GM19452 (cell line): ENCODE results near the gene ARFGAP1.
"Not testable (repeated sequence)": the region's sequence is repeated elsewhere in the genome, so short reads cannot be mapped to it uniquely, and the experiment has no call there.

Experiments used
- ATAC-seq: cut with Tn5 transposase; IDR thresholded peaks from one replicate; pipeline ENCODE4 v1.9.1; 2021; ENCODE audit not compliant: unreplicated experiment

The ARFGAP1 gene

GRCh38 chr20:63330940-63331339 lies 58.3 kb downstream of the ARFGAP1 start:
- ATAC-seq = no peak

GRCh38 chr20:63331741-63332400 lies 59.3 kb downstream of the ARFGAP1 start:
- no peak for ATAC-seq

- ATAC-seq = no peak
Observed at GRCh38 chr20:63332488-63333240, 60.1 kb downstream of the ARFGAP1 start.

DNA sequence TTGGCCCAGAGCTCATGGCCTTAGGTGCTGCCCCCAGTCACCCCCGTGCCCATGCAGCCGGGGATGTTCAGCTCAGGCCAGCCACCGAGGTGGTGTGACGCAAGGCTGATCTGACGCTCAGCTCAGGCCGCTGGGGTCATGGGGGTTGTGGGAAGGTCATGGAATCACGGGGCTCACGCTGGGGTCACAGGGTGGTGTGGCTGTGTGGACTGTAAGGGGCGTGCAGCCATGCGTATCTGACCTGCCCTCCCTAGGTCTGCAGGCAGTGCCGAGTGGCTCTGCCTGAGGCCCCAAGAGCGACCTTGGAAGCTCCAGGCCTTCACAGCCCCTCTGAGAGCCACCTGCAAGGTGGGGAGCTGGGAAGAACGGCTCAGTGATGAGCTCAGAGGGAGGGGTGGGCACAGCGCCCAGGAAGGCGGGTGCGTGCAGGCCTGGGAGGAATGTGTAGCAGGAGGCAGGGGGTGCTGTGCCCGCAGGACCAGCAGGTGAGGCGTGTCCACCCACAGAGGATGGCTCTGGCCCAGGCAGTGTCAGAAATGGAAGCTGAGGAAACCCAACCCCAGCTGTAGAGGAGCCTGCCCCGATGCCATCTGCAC lies 60.7 kb downstream of the ARFGAP1 start:
- ATAC-seq = no peak

DNA sequence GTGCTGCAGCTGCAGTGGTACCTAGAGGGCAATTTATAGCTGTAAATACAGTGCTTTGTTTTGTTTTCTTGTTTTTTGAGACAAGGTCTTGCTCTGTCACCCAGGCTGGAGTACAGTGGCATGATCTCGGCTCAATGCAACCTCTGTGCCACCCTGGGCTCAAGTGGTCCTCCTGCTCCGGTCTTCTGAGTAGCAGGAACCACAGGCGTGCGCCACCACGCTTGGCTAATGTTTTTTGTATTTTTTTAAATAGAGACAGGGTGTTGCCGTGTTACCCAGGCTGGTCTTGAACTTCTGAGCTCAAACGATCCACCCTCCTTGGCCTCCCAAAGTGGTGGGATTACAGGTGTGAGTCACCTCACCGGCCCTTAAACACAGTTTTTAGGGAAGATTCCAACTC lies 61.7 kb downstream of the ARFGAP1 start:
- no peak for ATAC-seq

- not testable (repeated sequence) for ATAC-seq
Observed at GRCh38 chr20:63335060-63335459, 62.4 kb downstream of the ARFGAP1 start.

GRCh38 chr20:63335711-63336110 lies 63.1 kb downstream of the ARFGAP1 start:
- no peak for ATAC-seq

DNA sequence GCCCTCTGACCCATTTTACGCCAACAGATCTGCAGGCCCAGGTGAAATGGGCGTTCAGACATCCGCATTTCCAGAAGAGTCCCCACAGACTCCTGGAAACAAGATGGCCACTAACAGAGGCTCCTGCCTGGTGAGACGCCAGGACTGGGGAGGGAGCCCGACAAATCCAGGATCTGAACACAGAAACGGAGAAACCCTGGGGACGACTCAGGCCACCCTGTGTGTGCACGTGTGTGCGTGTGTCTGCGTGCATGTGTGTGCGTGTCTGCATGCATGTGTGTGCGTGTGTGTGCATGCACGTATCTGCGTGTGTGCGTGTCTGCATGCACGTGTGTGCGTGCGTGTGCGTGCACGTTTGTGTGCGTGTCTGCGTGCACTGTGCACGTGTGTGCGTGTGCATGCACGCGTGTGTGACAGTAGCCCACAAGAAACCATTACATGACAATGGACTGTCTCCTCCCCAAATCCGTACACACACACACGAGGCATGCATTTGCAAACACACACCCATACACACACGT lies 63.7 kb downstream of the ARFGAP1 start:
- ATAC-seq = no peak

- ATAC-seq = no peak
Observed at GRCh38 chr20:63337786-63338420, 65.3 kb downstream of the ARFGAP1 start.
